Activated CD4-positive, alpha-beta memory T cell treated with anti-CD3 and anti-CD28 coated beads for 36 hours (primary cell): ENCODE measurements around the gene KRTAP22-2. TPM values are rescaled to one million over a fixed set of nuclear protein-coding genes. Genes with fewer than 3 reads are reported as not detected.

Source experiments
- CTCF ChIA-PET: fragments of 350-600 bp; sonication (Branson Sonifier 250); formaldehyde crosslinking; loops from one replicate; lab custom pipeline; 2021; ENCODE audit warnings: antibody characterized with exemption, inconsistent platforms; lab: Charles Lee
- POLR2A ChIA-PET: fragments of 350-600 bp; sonication (Branson Sonifier 250); formaldehyde crosslinking; loops from one replicate; lab custom pipeline; 2021; ENCODE audit warnings: antibody characterized with exemption; lab: Charles Lee
- DNase-seq: peaks from one replicate; pipeline ENCODE4 v3.0.0-alpha.2; 2020
- H3K27ac Mint-ChIP-seq: one replicate; pipeline ENCODE4 v1.8.0; 2021; ENCODE audit warnings: mixed read lengths
- H3K27me3 Mint-ChIP-seq: one replicate; pipeline ENCODE4 v1.8.0; 2021; ENCODE audit warnings: mixed read lengths
- H3K36me3 Mint-ChIP-seq: one replicate; pipeline ENCODE4 v1.8.0; 2021; ENCODE audit warnings: mixed read lengths
- H3K4me1 Mint-ChIP-seq: one replicate; pipeline ENCODE4 v1.8.0; 2021; ENCODE audit warnings: low read depth, mixed read lengths
- H3K4me3 Mint-ChIP-seq: one replicate; pipeline ENCODE4 v1.8.0; 2021; ENCODE audit warnings: mild to moderate bottlenecking, mixed read lengths
- H3K9me3 Mint-ChIP-seq: one replicate; pipeline ENCODE4 v1.8.0; 2021; ENCODE audit warnings: mixed read lengths
- intact Hi-C: fragments of 100-400 bp; cut with micrococcal nuclease; formaldehyde crosslinking; loops from one replicate; pipeline ENCODE4 v1.15.1; 2023
- total RNA-seq, 2 experiments: library from RNA; stranded (reverse); gene quantifications; one replicate each; pipeline ENCODE4 v1.2.3, GENCODE V29; 2021

Gene KRTAP22-2
- not detected for total RNA-seq

- no peak for DNase-seq
- no peaks in the 10 kb centered on the region for H3K27me3 Mint-ChIP-seq
- no peaks in the 10 kb centered on the region for H3K36me3 Mint-ChIP-seq
- CTCF ChIA-PET = no interaction called here
- H3K4me1 Mint-ChIP-seq = no peaks in the 10 kb centered on the region
- intact Hi-C loops = no loop called here
- no peaks in the 10 kb centered on the region for H3K9me3 Mint-ChIP-seq
- no peak within 1 kb of the TSS for H3K27ac Mint-ChIP-seq
- POLR2A ChIA-PET = no interaction called here
- H3K4me3 Mint-ChIP-seq = no peak within 1 kb of the TSS
These were observed at the start of gene KRTAP22-2 for GRCh38 chr21:30590297-30590696. Gene KRTAP22-2, minus strand, starts transcription at chr21:30590397.

- Mint-ChIP-seq H3K27ac (no peak overlapping the region), H3K36me3 (no peaks in the 10 kb centered on the region), H3K27me3 (no peaks in the 10 kb centered on the region), H3K9me3 (no peaks in the 10 kb centered on the region), H3K4me3 (no peak overlapping the region), H3K4me1 (no peaks in the 10 kb centered on the region)
- ChIA-PET POLR2A (no interaction called here), CTCF (no interaction called here)
- DNase-seq = no peak
- intact Hi-C loops = no loop called here
These were observed 48.5 kb upstream of the KRTAP22-2 start for GRCh38 chr21:30638686-30639085.

- intact Hi-C loops = no loop called here
- ChIA-PET POLR2A (no interaction called here), CTCF (no interaction called here)
- DNase-seq = no peak
- Mint-ChIP-seq H3K4me3 (no peak within 1 kb of the TSS), H3K27ac (no peak within 1 kb of the TSS), H3K4me1 (no peaks in the 10 kb centered on the region), H3K27me3 (no peaks in the 10 kb centered on the region), H3K9me3 (no peaks in the 10 kb centered on the region), H3K36me3 (no peaks in the 10 kb centered on the region)
These were observed 44.7 kb upstream of the KRTAP22-2 start, which contains the start of gene KRTAP20-2 for GRCh38 chr21:30634906-30635305. Gene KRTAP20-2, plus strand, starts transcription at chr21:30635206. Its CDS starts 58 bp downstream, at chr21:30635264.

GRCh38 chr21:30629200-30629599 is 39.0 kb upstream of the KRTAP22-2 start:
- CTCF ChIA-PET = no interaction called here
- Mint-ChIP-seq H3K36me3 (no peaks in the 10 kb centered on the region), H3K27me3 (no peaks in the 10 kb centered on the region), H3K4me1 (no peaks in the 10 kb centered on the region), H3K4me3 (no peak overlapping the region), H3K9me3 (no peaks in the 10 kb centered on the region), H3K27ac (no peak overlapping the region)
- POLR2A ChIA-PET = no interaction called here
- intact Hi-C loops = no loop called here
- DNase-seq = no peak

GRCh38 chr21:30628109-30628508 is 37.9 kb upstream of the KRTAP22-2 start:
- Mint-ChIP-seq H3K36me3 (no peaks in the 10 kb centered on the region), H3K27me3 (no peaks in the 10 kb centered on the region), H3K4me1 (no peaks in the 10 kb centered on the region), H3K4me3 (no peak overlapping the region), H3K9me3 (no peaks in the 10 kb centered on the region), H3K27ac (no peak overlapping the region)
- CTCF ChIA-PET = no interaction called here
- POLR2A ChIA-PET = no interaction called here
- intact Hi-C loops = no loop called here
- no peak for DNase-seq

GRCh38 chr21:30625449-30626165 is 35.4 kb upstream of the KRTAP22-2 start:
- intact Hi-C loops = no loop called here
- POLR2A ChIA-PET = no interaction called here
- H3K27me3 Mint-ChIP-seq = no peaks in the 10 kb centered on the region
- no peaks in the 10 kb centered on the region for H3K4me1 Mint-ChIP-seq
- DNase-seq = no peak
- CTCF ChIA-PET = no interaction called here
- H3K9me3 Mint-ChIP-seq = no peaks in the 10 kb centered on the region
- H3K36me3 Mint-ChIP-seq = no peaks in the 10 kb centered on the region
- H3K27ac Mint-ChIP-seq = no peak overlapping the region
- no peak overlapping the region for H3K4me3 Mint-ChIP-seq

- no peak for DNase-seq
- H3K4me1 Mint-ChIP-seq = no peaks in the 10 kb centered on the region
- H3K27ac Mint-ChIP-seq = no peak overlapping the region
- H3K27me3 Mint-ChIP-seq = no peaks in the 10 kb centered on the region
- H3K4me3 Mint-ChIP-seq = no peak overlapping the region
- ChIA-PET POLR2A (no interaction called here), CTCF (interaction anchor here (0.8 to 1.0 kb wide), 2 partner anchors 8 to 207 kb away, joined by 3 read pairs; no protein-coding TSS in a partner anchor)
- no peaks in the 10 kb centered on the region for H3K9me3 Mint-ChIP-seq
- intact Hi-C loops = no loop called here
- no peaks in the 10 kb centered on the region for H3K36me3 Mint-ChIP-seq
These were observed 33.2 kb upstream of the KRTAP22-2 start for GRCh38 chr21:30623362-30623761.

- H3K27ac Mint-ChIP-seq = no peak within 1 kb of the TSS
- CTCF ChIA-PET = no interaction called here
- H3K9me3 Mint-ChIP-seq = no peaks in the 10 kb centered on the region
- POLR2A ChIA-PET = no interaction called here
- no peaks in the 10 kb centered on the region for H3K4me1 Mint-ChIP-seq
- intact Hi-C loops = no loop called here
- no peaks in the 10 kb centered on the region for H3K27me3 Mint-ChIP-seq
- DNase-seq = no peak
- no peak within 1 kb of the TSS for H3K4me3 Mint-ChIP-seq
- no peaks in the 10 kb centered on the region for H3K36me3 Mint-ChIP-seq
These were observed 30.3 kb upstream of the KRTAP22-2 start, which contains the start of gene KRTAP20-4 for GRCh38 chr21:30620522-30620921. Gene KRTAP20-4, plus strand, starts transcription at chr21:30620627.

GRCh38 chr21:30620080-30620479 is 29.9 kb upstream of the KRTAP22-2 start:
- intact Hi-C loops = no loop called here
- DNase-seq = no peak
- CTCF ChIA-PET = no interaction called here
- no peaks in the 10 kb centered on the region for H3K27me3 Mint-ChIP-seq
- H3K4me3 Mint-ChIP-seq = no peak overlapping the region
- POLR2A ChIA-PET = no interaction called here
- H3K4me1 Mint-ChIP-seq = no peaks in the 10 kb centered on the region
- no peaks in the 10 kb centered on the region for H3K9me3 Mint-ChIP-seq
- no peaks in the 10 kb centered on the region for H3K36me3 Mint-ChIP-seq
- H3K27ac Mint-ChIP-seq = no peak overlapping the region

- H3K36me3 Mint-ChIP-seq = no peaks in the 10 kb centered on the region
- peaks cover 2% of the 10 kb centered on the region for H3K9me3 Mint-ChIP-seq
- POLR2A ChIA-PET = no interaction called here
- no peak within 1 kb of the TSS for H3K27ac Mint-ChIP-seq
- CTCF ChIA-PET = no interaction called here
- H3K4me3 Mint-ChIP-seq = no peak within 1 kb of the TSS
- no peaks in the 10 kb centered on the region for H3K4me1 Mint-ChIP-seq
- no peaks in the 10 kb centered on the region for H3K27me3 Mint-ChIP-seq
- intact Hi-C loops = no loop called here
- DNase-seq = no peak
These were observed 25.9 kb upstream of the KRTAP22-2 start, which contains the start of gene KRTAP20-1 for GRCh38 chr21:30616125-30616524. Gene KRTAP20-1, plus strand, starts transcription at chr21:30616425. Its CDS starts 30 bp downstream, at chr21:30616455.

GRCh38 chr21:30615199-30615598 is 25.0 kb upstream of the KRTAP22-2 start:
- Mint-ChIP-seq H3K4me1 (no peaks in the 10 kb centered on the region), H3K27ac (no peak overlapping the region)
- POLR2A ChIA-PET = no interaction called here

GRCh38 chr21:30613836-30614235 is 23.6 kb upstream of the KRTAP22-2 start, which contains the start of gene KRTAP6-1:
Gene KRTAP6-1, minus strand, starts transcription at chr21:30613930. Its CDS starts 26 bp downstream, at chr21:30613904.
- no peaks in the 10 kb centered on the region for H3K27me3 Mint-ChIP-seq
- intact Hi-C loops = no loop called here
- CTCF ChIA-PET = no interaction called here
- POLR2A ChIA-PET = no interaction called here
- peaks cover 8% of the 10 kb centered on the region for H3K9me3 Mint-ChIP-seq
- H3K4me1 Mint-ChIP-seq = no peaks in the 10 kb centered on the region
- no peak within 1 kb of the TSS for H3K27ac Mint-ChIP-seq
- no peak for DNase-seq
- no peaks in the 10 kb centered on the region for H3K36me3 Mint-ChIP-seq
- no peak within 1 kb of the TSS for H3K4me3 Mint-ChIP-seq

More at GRCh38 chr21:30615199-30615598, 25.0 kb upstream of the KRTAP22-2 start:
- CTCF ChIA-PET = interaction anchor here (0.8 kb wide), 1 partner anchor 8 kb away, joined by 3 read pairs; no protein-coding TSS in a partner anchor
- Mint-ChIP-seq H3K9me3 (peaks cover 8% of the 10 kb centered on the region), H3K36me3 (no peaks in the 10 kb centered on the region), H3K4me3 (no peak overlapping the region), H3K27me3 (no peaks in the 10 kb centered on the region)
- DNase-seq = no peak
- intact Hi-C loops = no loop called here

- H3K36me3 Mint-ChIP-seq = no peaks in the 10 kb centered on the region
- no peaks in the 10 kb centered on the region for H3K4me1 Mint-ChIP-seq
- H3K27ac Mint-ChIP-seq = no peak overlapping the region
- DNase-seq = no peak
- H3K9me3 Mint-ChIP-seq = peaks cover 10% of the 10 kb centered on the region
- H3K4me3 Mint-ChIP-seq = no peak overlapping the region
- ChIA-PET POLR2A (no interaction called here), CTCF (no interaction called here)
- H3K27me3 Mint-ChIP-seq = no peaks in the 10 kb centered on the region
- intact Hi-C loops = no loop called here
These were observed 21.9 kb upstream of the KRTAP22-2 start for GRCh38 chr21:30612132-30612531.
